NCI-H2196 (cell line): Measurements from ENCODE around the gene HIPK2.

Experiments
- DNase-seq: peaks from one replicate; lab custom pipeline; 2025; ENCODE audit not compliant: unreplicated experiment; lab: John Stamatoyannopoulos, UW

The HIPK2 gene

DNA sequence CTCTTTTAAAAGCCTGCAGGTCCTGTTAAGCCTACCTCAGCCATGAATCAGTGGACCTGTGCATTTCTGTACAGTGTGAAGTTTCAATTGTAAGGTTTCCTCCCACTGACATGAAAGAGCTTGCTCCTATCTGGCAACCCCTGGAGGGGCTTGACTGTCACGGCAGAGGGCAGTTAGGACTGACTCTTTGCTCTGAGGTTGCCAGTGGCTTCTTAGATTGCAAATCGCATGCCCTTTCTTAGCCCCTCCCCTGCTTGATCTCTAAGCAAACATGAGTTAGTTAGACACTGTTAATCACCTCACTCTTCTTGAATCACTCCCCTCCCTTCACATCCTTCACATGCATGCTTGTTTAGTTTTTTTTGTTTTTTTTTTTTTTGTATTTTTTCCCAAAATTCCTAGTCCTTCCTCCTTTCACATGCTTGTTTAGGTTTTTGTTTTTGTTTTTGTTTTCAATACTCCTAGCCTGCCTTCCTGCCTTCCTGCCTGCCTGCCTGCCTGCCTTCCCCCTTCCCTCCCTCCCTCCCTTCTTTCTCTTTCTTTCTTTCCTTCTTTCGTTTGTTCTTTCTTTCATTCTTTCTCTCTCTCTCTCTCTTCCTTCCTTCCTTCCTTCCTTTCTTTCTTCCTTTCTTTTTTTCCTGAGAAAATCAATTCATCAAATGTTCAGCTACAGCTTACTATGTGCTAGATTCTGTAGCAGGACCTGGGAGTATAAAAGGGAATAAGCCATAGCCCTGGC is 6.0 kb upstream of the HIPK2 start:
- no peak for DNase-seq

GRCh38 chr7:139782932-139783331 is 5.1 kb upstream of the HIPK2 start:
- no peak for DNase-seq

DNA sequence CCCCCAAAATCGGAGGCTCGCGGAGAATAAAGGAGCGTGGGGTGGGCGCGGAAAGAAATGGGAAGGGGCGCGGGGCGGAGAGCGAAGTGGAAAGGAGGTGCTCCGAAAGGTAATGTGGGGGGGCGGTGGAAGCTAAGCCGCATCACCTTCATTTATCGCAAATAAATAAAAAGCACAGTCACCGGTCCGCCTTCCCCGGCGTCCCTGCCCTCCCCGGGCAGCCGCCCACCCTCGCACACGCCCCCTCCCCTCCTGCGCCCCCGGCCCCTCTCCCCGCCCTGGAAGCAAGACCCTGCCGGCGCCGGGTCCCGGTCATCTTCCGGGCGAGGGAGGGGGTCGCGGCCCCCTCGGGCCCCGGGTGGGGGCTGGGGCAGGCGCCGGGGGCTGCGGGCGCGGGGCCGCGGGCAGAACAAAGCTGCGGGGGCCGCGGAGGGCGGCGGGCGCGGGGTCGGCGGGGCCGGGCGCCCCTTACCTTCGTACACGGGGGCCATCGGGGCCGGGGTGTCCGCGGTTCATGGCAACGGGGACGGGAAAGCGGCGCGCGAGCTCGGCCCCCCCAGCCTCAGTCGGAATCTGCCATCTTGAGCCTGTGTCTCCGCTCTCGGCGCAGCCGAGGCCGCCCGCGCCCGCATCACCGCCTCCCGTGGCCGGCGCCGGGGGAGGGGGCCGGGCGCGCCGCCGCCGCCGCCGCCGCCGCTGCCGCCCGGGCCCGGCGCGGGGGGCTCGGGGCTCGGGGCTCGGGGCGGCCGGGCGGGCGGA is 486 bp downstream of the HIPK2 start:
- DNase-seq: peak; percentile 14

GRCh38 chr7:139776486-139777132 is 1.2 kb downstream of the HIPK2 start:
- DNase-seq: no peak

DNA sequence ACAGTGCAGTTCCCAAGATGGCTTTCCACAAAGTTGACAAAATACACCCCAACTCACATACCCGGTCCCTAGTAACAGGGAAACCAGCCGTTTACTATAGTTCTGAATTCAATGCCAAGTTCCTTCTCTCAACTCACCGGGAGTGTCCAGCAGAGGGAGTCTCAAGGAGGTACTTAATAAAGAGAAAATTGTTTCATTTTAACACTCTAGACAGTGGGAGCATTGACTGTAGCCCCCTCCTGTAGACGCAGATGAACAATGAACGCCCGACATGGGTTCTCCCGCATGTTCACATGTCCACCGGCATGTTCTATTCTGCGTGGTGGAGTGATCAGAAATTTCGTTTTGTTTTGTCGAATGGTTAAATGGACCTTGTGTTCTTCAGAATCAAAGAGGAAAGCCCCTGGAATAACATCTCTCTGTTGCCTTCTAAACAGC is 1.9 kb downstream of the HIPK2 start:
- DNase-seq: peak; percentile 84

- DNase-seq: no peak
Observed at GRCh38 chr7:139774376-139774775, 3.4 kb downstream of the HIPK2 start.

DNA sequence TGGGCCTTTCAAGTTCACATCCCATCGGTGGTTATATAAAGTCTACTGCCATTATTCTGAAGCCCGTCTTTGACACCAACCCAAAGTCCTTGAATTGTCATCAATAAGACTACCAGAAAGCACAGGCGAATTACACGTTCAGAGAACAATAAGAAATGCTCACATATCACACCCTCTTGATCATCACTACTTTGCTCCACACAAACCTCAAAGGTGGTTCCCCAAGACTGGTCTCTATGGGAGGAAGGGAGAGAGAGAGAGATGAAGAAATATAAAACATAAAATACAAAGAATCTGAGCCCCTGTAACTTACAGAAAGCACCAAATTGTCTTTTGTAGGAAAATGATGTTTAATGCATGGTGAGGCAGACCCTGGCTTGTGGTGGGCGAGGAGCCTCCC is 4.4 kb downstream of the HIPK2 start:
- no peak for DNase-seq

DNA sequence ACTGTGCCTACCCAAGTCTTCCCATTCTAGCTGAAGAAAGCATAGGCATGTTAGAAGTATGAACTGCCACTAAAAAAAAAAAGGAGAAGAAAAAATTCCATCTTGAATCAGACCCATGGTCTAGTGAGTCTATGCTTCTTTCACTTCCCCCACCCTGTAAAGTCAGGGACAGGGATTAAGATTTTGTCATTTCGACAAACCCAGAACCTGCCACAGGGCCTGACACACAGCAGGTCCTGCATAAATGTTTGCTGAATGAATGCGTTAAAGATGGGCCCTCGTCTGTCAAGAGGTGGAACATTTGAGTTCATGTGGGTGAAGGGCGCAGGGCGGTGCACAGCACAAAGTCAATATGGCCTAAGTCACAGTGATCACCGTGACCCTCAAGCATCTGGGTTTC is 4.9 kb downstream of the HIPK2 start:
- DNase-seq: no peak

DNA sequence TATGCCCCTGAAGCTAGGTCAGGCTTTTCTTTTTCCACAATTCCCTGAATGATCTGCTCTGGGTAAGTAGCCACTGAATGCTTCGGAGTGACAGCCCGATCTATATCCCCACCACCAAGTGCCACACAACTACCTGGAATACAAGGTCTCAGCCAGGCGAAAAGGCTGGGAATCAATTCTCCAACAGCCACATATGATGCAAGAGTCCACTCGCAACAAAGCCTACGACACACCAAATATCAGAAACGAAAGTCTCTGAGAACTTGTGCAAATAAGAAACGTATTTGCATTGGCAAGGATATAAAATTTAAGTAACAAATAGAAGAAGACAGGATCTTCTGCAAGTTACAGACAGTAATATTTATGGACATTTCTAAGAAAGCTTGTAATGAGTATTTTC is 5.7 kb downstream of the HIPK2 start:
- DNase-seq: no peak

GRCh38 chr7:139771001-139771956 is 6.5 kb downstream of the HIPK2 start:
- DNase-seq: no peak

DNA sequence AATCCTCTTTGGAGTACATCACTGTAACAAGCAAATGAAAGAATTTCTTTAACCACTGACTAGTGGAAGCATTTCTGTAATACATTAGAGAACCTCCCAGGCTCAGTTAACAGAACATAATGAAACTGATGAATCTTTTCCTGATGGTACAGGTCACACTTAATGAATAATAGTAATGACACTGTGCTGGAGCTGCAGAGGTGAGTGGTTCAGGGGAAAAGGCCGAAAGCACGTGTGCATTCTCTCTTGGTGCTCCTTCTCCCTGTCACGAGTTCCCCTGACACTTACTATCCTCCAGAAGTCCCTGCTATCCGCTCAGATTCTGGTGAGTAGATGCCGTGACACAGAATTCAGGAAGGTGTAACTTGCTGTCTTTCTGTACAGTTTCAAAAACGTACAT is 8.0 kb downstream of the HIPK2 start:
- no peak for DNase-seq

DNA sequence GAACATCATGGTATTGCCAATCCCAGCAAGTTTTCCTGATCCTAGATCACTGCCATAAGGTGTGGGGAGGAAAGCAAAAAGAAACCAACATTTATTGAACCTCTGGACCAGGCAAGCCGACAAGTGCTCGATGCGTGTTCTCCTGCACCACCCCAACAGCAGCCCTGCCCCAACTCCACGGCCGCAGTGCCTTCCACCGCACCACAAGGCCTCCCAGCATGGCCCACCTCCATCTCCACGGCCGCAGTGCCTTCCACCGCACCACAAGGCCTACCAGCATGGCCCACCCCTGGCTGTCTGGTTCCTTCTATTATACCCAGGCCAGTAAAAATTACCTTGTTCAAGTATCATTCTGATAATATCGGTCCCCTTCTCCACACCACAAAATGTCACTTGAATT is 8.7 kb downstream of the HIPK2 start:
- no peak for DNase-seq

DNA sequence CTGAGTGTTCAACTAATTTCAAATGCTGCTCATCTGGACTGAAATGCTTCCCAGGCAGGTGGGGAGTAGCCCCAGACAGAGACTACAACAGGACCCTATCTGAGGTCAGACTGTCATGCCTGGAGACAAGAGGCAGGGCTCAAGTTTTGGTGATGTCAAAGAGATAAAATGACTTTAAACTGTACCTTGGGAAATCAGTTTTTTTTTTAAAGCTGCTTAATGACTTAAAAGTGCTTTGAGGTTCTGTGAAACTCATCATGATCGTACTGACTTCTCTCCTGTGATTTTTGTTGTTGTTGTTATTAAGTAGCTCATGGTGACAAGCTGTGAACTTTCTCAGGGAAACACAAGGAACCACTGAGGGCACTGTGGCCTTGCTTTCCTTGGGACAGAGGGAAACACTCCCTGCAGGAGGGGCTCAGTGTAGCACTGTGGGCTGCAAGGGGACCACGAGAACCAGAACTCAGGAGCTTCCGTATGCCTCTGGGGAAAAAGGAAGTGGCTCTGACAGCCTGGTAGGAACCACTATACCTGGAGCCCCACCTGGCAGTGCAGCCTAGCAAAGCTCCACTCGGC is 9.5 kb downstream of the HIPK2 start:
- no peak for DNase-seq

DNA sequence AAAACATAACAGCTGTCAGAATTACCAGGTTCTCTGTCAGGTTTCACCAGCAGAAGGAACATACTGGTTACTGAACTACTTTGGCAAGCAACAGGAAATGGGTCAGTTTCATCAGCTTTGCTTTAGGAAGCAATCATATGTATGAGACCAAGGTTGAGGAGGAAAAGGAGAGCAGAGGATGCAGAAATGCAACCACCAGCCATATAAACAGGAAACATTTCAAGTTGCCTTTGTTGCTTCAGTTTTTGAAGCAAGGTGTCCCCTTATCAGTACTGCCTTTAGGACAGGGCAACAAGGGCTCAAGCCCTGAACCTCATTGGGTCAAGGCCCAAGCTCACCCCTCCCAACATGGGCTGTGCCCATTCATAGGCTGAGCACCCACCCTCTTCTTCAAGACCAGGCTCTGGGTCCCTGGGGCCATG is 10.2 kb downstream of the HIPK2 start:
- DNase-seq: no peak

DNA sequence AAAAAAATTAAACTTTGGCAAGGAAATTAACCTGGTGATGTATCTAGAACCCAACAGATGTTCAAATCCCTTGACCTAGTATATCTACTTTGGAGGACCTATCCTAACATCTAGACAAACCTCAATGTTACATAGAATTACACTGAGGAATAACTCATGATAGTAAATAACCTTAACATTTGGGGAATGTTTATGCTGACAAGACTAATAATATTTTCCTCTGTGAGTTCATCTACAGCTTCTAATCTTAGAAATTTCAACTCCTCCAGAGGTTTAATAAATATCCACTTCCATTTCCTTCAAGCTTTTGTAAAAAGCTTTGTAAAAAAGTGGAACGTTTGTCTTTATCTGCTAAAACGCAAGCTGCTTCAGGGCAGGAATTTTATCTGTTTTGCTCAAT is 12.7 kb downstream of the HIPK2 start:
- no peak for DNase-seq

GRCh38 chr7:139763330-139763729 is 14.5 kb downstream of the HIPK2 start:
- no peak for DNase-seq

DNA sequence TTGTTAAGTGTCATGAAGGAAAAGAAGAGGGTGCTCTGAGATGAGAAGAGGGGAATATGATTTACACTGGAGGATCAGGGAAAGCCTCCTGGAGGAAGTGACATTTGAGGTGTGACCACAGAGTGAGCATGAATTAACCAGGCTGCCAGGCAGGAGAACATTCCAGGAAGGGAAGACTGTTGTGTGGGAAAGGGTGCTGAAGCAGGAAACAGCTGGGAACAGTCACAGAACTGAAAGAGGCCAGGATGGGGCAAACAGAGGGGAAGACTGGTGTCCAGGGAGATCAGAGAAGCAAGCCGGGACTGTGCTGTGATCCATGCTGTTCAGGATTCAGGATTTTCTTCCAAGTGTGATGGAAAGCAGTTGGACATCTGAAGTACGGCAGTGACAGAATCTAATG is 14.9 kb downstream of the HIPK2 start:
- DNase-seq: no peak

DNA sequence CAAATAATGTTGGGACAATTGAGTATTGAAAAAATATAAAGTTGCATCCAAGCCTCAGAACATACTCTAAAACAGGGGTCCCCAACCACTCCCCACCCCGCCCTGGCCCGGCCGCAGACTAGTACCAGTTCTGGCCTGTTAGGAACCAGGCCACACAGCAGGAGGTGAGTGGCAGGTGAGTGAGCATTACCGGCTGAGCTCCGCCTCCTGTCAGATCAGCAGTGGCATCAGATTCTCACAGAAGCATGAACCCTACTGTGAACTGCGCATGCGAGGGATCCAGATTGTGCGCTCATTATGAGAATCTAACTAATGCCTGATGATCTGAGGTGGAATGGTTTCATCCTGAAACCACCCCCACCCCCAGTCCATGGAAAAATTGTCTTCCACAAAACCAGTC is 19.4 kb downstream of the HIPK2 start:
- no peak for DNase-seq

DNA sequence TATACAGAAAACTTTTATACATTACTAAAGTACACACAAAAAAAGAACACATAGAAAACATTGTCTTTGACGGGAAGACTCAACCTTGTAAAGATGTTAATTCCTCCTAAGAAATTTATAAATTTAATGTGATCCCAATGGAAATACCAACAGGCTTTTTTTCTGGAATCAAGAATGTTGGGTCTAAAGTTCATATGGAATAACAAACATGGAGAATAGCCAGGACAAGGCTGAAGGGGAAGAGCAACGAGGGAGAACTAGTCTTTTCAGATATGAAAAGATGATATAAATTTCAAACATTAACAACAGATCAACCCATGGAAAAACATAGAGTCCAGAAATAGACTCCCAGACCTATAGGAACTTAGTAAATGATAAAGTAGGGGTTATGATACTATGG is 19.8 kb downstream of the HIPK2 start:
- DNase-seq: no peak

- DNase-seq: peak; percentile 64
Observed at GRCh38 chr7:139753693-139754111, 24.1 kb downstream of the HIPK2 start.
